ENCODE measurements around the gene SLC39A11. TPM values are rescaled to one million over a fixed set of nuclear protein-coding genes. Genes with fewer than 3 reads are reported as not detected.

Gene SLC39A11
- total RNA-seq, 4 donors from 2014 or later: 23.0 to 30.9 (median 27.6) TPM

- 75 to 81% methylated on average over 13 to 14 of the region's 14 CpGs for WGBS, 2 donors
- Histone ChIP-seq H3K27me3 (no peaks in the 10 kb centered on the region), H3K4me3 (no peak overlapping the region), H3K27ac (no peak overlapping the region), H3K4me1 (peaks cover 6 to 59% (median 16%) of the 10 kb centered on the region in 3 donors), H3K9me3 (no peaks in the 10 kb centered on the region), H3K36me3 (peaks cover 0 to 37% (median 0%) of the 10 kb centered on the region in 3 donors)
- TF ChIP-seq POLR2A (IDR thresholded peaks at IDR 0.05) (no peak), CTCF (IDR thresholded peaks at IDR 0.05) (no peak)
- no peak for DNase-seq
- intact Hi-C loops (cut with DNase I): no loop called here
These were observed 20.1 kb downstream of the SLC39A11 start for GRCh38 chr17:73072219-73072962.

GRCh38 chr17:73071066-73071999 is 21.2 kb downstream of the SLC39A11 start:
- Histone ChIP-seq H3K4me3 (no peak overlapping the region), H3K9me3 (no peaks in the 10 kb centered on the region), H3K27me3 (no peaks in the 10 kb centered on the region), H3K27ac (no peak overlapping the region), H3K36me3 (peaks cover 0 to 32% (median 0%) of the 10 kb centered on the region in 3 donors), H3K4me1 (peaks cover 6 to 60% (median 16%) of the 10 kb centered on the region in 3 donors)
- intact Hi-C loops (cut with DNase I): no loop called here
- DNase-seq: no peak
- 79 to 81% methylated on average over 8 of the region's 8 CpGs for WGBS, 2 donors
- TF ChIP-seq CTCF (IDR thresholded peaks at IDR 0.05): no peak

- TF ChIP-seq POLR2A (IDR thresholded peaks at IDR 0.05) (no peak), CTCF (IDR thresholded peaks at IDR 0.05) (no peak)
- H3K4me1 ChIP-seq: peaks cover 5 to 53% (median 11%) of the 10 kb centered on the region in 3 donors
- peaks cover 0 to 32% (median 0%) of the 10 kb centered on the region in 3 donors for H3K36me3 ChIP-seq
- H3K4me3 ChIP-seq: no peak overlapping the region
- DNase-seq: no peak
- no peaks in the 10 kb centered on the region for H3K9me3 ChIP-seq
- WGBS, 2 donors: 71 to 78% methylated on average over 1 to 3 of the region's 3 CpGs
- H3K27me3 ChIP-seq: no peaks in the 10 kb centered on the region
- H3K27ac ChIP-seq: no peak overlapping the region
- intact Hi-C loops (cut with DNase I): no loop called here
These were observed 22.6 kb downstream of the SLC39A11 start for GRCh38 chr17:73069841-73070240.

GRCh38 chr17:73069164-73069770 is 23.2 kb downstream of the SLC39A11 start:
- Histone ChIP-seq H3K4me3 (no peak overlapping the region), H3K36me3 (peaks cover 0 to 32% (median 0%) of the 10 kb centered on the region in 3 donors), H3K27ac (no peak overlapping the region), H3K27me3 (no peaks in the 10 kb centered on the region), H3K4me1 (peaks cover 0 to 53% (median 11%) of the 10 kb centered on the region in 3 donors), H3K9me3 (no peaks in the 10 kb centered on the region)
- TF ChIP-seq CTCF (IDR thresholded peaks at IDR 0.05) (no peak), POLR2A (IDR thresholded peaks at IDR 0.05) (no peak)
- 45 to 52% methylated on average over 5 of the region's 5 CpGs for WGBS, 2 donors
- no peak for DNase-seq
- intact Hi-C loops (cut with DNase I): no loop called here

Data from esophagus squamous epithelium (tissue), 5 donors.